K562 (cell line): ENCODE measurements around the gene SHH. TPM values are rescaled to one million over a fixed set of nuclear protein-coding genes. Genes with fewer than 3 reads are reported as not detected.

Experiments used
- CREBBP ChIP-seq: IDR thresholded peaks from one replicate; pipeline ENCODE4 v1.6.1; 2012; ENCODE audit warnings: low read depth, mild to moderate bottlenecking, control low read depth, inconsistent platforms, low read length
- GABPB1 ChIP-seq: sonication (generic); formaldehyde crosslinking; IDR thresholded peaks from 2 replicates; pipeline ENCODE4 v1.8.0; 2022; ENCODE audit warnings: mild to moderate bottlenecking, missing genetic modification reagents
- MGA ChIP-seq: fragments of 450-650 bp; IDR thresholded peaks from 2 replicates; pipeline ENCODE4 v1.6.1; 2016; ENCODE audit warnings: mild to moderate bottlenecking, moderate library complexity
- PATZ1 ChIP-seq: fragments of 250-450 bp; sonication (Bioruptor Pico); IDR thresholded peaks from 2 replicates; pipeline ENCODE4 v1.5.0; 2020; ENCODE audit warnings: mild to moderate bottlenecking, borderline replicate concordance
- RAD21 ChIP-seq, 2 experiments: fragments of 250-450 bp in 1 of 2; fragments of 450-650 bp in 1 of 2; sonication (Bioruptor Pico) in 1 of 2; formaldehyde crosslinking in 1 of 2; IDR thresholded peaks in 1 of 2; conservative IDR thresholded peaks in 1 of 2; 2 replicates each; pipeline versions ENCODE4 v1.4.0 to v1.8.0; 2020 to 2022; ENCODE audit warnings: mild to moderate bottlenecking in 2 of 2, moderate library complexity in 1 of 2
- ZFP91 ChIP-seq: sonication (generic); formaldehyde crosslinking; IDR thresholded peaks from 2 replicates; pipeline ENCODE4 v1.8.0; 2022; ENCODE audit warnings: mild to moderate bottlenecking, missing genetic modification reagents
- ZNF217 ChIP-seq: sonication (generic); formaldehyde crosslinking; IDR thresholded peaks from 2 replicates; pipeline ENCODE4 v1.8.0; 2022; ENCODE audit warnings: mild to moderate bottlenecking, missing genetic modification reagents
- ZNF253 ChIP-seq: fragments of 250-450 bp; sonication (Bioruptor Pico); conservative IDR thresholded peaks from 2 replicates; pipeline ENCODE4 v1.6.1; 2021; ENCODE audit warnings: mild to moderate bottlenecking
- polyA plus RNA-seq, 8 experiments: library from polyadenylated mRNA; depleted of rRNA in 4 of 8; stranded (reverse) in 5 of 8; unstranded in 3 of 8; fragments of >200 nt; fragmentation: Nextera tagmentation in 2 of 8; fragmentation: Illumina TruSeq in 1 of 8; extraction: Ambion mirVana in 2 of 8; extraction: Trizol in 1 of 8; gene quantifications; 2 replicates each; pipeline versions ENCODE4 v1.2.1 to v1.2.3, GENCODE V29; 2011 to 2014; ENCODE audit warnings: inconsistent platforms in 1 of 8, missing spikeins in 1 of 8
- total RNA-seq, 7 experiments: library from RNA; depleted of rRNA in 6 of 7; stranded (reverse); fragments of >200 nt in 6 of 7; fragmentation: Illumina TruSeq in 2 of 7; extraction: Trizol in 2 of 7; gene quantifications; 2 replicates each; pipeline versions ENCODE4 v1.2.1 to v1.2.3, GENCODE V29; 2011 to 2021; ENCODE audit warnings: low replicate concordance in 1 of 7

The SHH gene
- total and polyA plus RNA-seq, 9 of the 15 experiments (the other 6 are each of a cell fraction or from before 2014, with no cell fraction given) = 0.09 TPM; not detected in 8

- TF ChIP-seq MGA (no peak), PATZ1 (no peak), ZFP91 (CRISPR knock-in tag) (no peak), RAD21 (CRISPR knock-in tag; conservative IDR thresholded peaks at IDR 0.05 in 1 of 2, IDR thresholded peaks at IDR 0.05 in 1 of 2) (no peak), ZNF253 (CRISPR knock-in tag) (no peak), GABPB1 (CRISPR knock-in tag) (no peak), ZNF217 (CRISPR knock-in tag) (no peak), CREBBP (no peak)
Measured at GRCh38 chr7:155860840-155861479, 48.7 kb upstream of the SHH start (continued).
